NCI-H526 treated with DMSO at 0.1 percent for 48 hours (cell line): Measurements from ENCODE around the gene TLN1.

ENCODE experiments used
- DNase-seq: peaks from one replicate; lab custom pipeline; 2025; lab: John Stamatoyannopoulos, UW

The TLN1 gene

GRCh38 chr9:35705372-35705771 is 26.6 kb downstream of the TLN1 start:
- no peak for DNase-seq

DNA sequence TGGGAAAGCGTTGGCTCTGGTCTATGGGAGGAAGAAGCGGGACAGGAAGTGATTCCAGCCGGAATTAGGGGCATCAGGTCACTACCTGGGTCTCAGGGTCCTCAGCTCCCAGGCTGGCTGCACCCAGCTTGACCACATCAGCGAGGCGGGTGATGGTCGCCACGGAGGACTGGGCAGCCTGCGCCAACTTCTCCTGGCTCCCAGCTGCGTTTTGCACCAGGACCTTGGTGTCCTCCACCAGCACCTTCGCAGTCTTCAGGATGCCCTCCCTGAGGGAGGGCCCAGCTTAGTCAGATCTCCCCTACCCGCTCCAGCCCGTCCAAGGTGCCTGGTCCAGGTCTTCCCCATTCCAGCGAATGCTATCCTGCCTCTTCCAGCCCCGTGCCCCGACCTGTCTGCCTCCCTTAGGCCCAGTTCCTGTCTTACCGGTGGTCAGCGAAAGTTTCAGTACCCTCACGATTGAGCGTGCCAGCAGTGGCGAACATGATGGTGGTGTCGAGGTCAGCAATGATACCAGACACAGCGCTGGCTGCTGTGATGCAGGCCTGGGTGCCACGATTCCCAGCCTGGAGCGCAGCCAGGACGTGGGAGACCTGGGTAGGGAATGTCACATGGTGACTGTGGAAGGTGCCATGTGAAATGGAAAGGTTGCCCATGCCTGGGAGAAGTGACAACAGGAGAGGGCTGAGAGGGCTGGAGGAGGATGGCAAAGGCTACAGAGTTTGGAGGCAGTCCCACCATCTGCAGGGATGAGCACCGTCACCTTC is 27.9 kb downstream of the TLN1 start:
- DNase-seq = no peak

- DNase-seq = no peak
Observed at GRCh38 chr9:35702696-35703095, 29.3 kb downstream of the TLN1 start.

DNA sequence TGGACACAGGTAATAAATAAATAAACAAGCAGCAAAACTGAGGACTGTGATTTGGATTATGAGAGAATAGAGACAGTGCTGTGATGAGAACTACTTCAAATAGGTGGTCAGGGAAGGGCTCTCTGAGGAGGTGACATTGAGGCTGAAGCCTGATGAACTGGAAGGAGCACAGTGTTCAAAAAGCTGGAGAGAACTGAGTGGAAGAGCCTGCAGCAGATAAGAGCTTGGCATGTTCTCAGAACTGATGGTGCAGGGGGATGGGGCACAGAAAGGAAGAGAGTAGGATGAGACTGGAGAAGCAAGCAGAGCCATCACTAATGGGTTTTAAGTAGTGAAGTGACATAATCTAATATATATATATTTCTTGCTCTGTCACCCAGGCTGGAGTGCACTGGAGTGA is 31.1 kb downstream of the TLN1 start:
- no peak for DNase-seq

GRCh38 chr9:35700031-35700430 is 32.0 kb downstream of the TLN1 start:
- DNase-seq = no peak

DNA sequence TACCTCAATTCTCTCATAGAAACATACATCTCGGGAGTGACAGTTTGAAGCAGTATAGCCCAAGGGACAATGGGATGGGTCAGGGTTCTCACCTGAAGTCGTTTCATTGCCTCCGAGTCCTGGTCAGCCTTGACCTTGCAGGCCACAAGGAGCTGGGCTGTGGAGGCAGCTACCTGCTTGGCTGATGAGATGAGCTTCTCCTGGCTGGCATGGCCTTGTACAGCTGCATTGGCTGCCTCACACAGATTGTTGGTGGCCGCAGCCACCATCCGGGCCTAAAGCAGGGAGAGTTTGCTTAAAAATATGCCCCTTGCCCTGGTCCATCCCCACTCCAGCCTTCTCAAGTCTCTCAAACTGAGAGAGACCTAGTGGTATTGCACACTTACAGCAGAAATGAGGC is 33.8 kb downstream of the TLN1 start:
- DNase-seq = no peak

DNA sequence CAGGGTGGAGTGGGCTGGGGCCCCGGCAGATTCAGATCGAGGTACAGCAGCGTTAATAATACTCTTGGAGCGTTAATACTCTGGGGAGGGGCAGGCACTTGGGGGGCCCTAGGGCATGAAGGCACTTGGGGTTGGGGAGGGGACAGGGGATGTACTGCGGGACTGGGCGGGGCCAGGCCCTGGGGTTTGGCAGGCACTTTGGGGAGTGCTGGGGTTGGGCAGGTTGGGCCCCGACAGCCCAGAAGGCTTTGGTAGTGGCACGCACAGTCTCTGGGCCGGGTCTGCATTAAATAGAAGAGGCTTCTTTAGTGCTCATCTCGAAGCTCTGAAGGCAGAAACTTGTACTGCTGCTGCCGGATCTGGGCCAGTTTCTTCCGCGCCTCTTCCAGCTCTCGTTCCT is 34.5 kb downstream of the TLN1 start:
- DNase-seq = no peak

DNA sequence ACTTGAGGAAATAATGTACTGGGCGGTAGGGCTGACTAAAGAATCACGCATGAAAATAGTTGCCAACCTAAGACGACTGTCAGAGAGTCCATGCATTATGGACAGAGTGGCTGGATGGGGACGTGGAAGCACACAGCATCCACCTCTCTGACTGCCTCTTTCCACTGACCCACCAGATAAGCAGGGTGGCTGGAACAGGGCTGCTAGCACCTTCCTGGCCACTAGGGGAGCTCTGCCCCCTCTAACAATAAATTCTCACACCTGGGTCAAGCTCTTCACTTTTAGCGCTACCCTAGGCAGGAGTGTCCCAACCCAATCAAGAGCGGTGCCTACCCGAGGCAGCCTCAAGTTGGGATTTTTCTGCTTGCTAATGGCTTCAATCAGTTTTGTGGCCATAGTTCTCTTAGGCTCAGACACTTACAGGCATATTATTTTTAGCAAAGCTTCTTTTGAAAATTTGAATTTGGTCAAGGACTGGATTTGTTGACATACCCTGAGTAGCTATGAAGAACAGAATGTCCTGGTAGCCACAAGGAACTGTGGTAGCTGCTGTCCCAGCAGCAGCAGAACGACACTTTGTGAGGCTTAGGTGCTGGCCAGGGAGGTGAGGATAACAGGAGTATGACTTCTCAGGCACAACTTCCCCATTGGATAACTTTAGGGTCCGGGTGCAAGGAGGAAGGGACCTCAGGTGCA is 35.3 kb downstream of the TLN1 start:
- no peak for DNase-seq

DNA sequence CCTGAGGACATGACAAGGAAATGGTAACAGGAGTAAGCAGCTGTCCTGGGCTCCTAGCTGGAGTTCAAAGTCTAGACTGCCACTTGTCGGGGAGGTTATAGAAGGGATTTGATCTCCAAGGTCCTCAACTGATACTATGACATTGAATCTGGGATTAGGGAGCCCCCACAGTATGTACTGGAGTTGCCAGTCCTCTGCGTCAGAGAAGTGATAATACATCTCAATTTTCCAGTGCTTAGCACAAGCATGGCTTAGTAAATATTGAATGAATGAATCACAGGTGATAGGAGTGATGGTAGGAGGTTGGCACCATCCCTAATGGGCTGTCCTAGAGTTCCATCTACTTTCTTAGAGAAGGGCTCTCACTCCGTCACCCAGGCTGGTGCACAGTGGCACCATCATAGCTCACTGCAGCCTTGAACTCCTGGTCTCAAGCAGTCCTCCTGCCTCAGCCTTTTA is 36.0 kb downstream of the TLN1 start:
- no peak for DNase-seq

DNA sequence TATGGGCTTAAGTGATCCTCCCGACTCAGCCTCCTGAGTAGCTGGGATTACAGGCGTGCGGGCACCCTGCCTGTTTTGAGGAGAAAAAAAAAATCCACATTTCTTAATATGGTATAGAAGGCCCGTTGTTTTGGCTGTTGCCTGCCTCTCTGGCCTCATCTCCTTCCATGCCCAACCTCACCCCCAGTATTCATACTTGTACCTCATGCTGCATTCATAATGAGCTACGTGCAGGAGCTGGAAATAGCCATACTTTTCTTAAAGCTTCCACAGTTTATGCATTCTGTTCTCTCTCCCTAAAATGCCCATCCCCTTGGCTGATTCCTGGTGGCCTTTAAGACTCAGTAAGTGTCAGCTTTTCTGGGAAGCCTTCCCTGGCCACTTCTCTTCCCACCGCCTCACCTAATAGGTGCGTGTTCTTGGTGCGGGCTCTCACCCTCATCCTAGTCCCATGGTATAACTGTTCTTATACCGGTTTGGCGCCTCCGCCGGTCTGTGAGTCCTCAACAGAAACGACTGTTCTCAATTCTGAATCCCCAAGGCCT is 40.2 kb downstream of the TLN1 start:
- no peak for DNase-seq

DNA sequence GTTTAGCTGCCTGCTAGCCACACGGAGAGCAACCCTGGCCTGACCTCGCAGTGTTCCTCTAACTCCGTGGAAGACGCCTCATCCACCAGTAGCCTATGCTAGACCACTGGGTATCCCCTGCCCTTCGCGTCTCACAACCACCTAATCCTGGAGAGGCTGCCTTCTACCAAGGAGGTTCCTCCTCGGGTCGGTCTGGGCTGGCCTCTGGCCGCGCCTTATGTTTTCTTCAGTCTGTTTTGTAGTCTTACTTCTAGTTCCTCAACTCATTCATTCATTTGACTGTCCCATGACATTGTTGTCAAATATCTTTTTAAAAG is 40.7 kb downstream of the TLN1 start:
- DNase-seq = no peak

- DNase-seq = no peak
Observed at GRCh38 chr9:35690614-35691333, 41.2 kb downstream of the TLN1 start.

DNA sequence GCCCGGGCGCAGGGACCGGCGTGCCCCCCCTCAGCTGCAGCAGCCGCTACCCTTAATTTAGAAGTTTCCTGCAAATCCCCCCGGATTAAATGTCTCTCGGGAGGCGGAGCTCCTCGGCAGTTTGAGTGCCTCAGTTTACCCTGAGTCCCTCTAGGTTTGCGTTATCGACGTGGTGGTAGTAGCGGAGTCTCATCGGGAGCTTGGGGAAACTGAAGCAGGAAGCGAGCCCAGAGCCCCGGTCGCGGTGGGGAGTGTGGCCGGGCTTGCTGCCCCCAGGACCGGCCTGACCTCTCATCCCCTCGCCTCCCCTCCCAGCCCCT is 41.7 kb downstream of the TLN1 start:
- no peak for DNase-seq

- DNase-seq = no peak
Observed at GRCh38 chr9:35689542-35690293, 42.3 kb downstream of the TLN1 start, which contains the start of gene TPM2. Gene TPM2, minus strand, starts transcription at chr9:35689925. Its CDS starts 108 bp downstream, at chr9:35689817.

GRCh38 chr9:35688558-35689541 is 43.1 kb downstream of the TLN1 start:
- no peak for DNase-seq

DNA sequence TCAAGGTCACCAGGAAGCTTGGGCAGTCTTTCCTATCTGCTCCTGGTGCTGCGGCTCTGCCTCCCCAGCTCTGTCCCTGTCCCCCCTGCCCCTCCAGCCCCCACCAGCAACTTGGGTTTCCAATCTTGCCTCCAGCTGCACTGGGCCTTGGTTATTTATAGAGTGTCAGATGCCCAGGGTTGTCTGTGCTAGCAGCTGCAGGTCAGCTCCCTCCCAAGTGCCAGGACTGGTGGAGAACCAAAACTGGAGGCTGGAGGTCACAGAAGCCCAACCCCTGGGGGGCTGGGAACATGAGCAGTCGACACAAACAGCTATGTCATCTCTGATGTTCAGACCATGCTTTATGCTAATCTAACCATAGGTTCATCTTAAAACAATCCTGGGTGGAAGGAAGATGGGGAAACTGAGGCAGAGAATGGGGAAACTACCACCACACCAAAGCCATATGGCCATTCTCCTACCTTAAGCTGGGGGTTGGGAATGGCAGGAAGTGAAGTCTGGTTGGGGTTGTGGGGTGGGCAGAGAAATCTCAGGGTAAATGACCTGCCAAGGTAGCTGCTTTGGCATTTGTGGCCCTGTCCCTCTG is 43.9 kb downstream of the TLN1 start:
- DNase-seq = no peak

GRCh38 chr9:35687306-35687705 is 44.7 kb downstream of the TLN1 start:
- no peak for DNase-seq

DNA sequence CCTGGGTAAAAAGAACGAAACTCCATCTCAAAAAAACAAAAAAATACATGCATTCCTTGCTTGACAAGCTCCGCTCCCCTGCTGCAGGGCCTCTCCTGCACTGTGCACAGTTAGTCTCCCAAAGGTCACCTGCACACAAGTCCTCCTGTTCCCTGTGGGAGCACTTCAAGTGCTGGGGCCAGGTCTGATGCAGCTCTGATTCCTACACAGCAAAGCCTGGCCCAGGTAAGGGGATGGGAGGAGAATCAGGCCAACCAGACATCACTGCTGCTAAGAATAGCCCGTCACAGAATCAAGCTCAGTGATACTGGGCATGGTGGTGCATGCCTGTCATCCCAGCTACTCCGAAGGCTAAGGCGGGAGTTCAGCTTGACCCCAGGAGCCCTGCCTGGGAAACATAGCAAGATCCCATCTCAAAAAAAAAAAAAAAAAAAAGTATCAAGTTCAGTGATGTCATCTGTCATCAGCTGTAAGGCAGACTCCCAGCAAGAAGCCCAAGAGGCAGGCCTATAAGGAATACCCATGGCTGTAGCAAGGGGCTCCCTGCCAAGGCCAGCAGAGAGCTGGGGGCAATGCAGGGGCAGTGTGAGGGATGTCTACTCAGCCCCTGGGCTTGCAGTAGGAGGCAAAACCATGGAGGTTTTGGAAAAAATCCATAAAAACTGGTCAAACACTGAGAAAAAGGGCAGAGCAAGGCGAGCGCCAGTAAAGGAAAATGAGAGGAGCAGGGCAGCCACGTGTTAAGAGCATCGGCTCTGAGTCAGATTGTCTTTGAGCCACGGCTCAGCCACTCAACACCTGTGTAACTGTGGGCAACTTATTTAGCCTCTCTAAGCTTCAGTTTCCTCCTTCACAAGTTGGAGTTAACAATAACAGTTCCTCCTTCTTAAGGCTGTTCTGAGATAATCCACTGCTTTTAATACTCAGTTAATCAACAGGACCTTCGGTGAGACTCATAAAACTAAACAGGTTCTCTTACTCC is 45.5 kb downstream of the TLN1 start:
- no peak for DNase-seq

GRCh38 chr9:35685506-35685905 is 46.5 kb downstream of the TLN1 start:
- DNase-seq = no peak
